HG03558 (cell line): ENCODE data around the gene NHSL1.
"Not testable (repeated sequence)": the region's sequence is repeated elsewhere in the genome, so short reads cannot be mapped to it uniquely, and the experiment has no call there.

Experiments used
- ATAC-seq: cut with Tn5 transposase; IDR thresholded peaks from one replicate; pipeline ENCODE4 v1.9.1; 2021; ENCODE audit warnings: moderate number of reproducible peaks; ENCODE audit not compliant: unreplicated experiment; ENCODE audit errors: extremely low read depth

NHSL1 gene

DNA sequence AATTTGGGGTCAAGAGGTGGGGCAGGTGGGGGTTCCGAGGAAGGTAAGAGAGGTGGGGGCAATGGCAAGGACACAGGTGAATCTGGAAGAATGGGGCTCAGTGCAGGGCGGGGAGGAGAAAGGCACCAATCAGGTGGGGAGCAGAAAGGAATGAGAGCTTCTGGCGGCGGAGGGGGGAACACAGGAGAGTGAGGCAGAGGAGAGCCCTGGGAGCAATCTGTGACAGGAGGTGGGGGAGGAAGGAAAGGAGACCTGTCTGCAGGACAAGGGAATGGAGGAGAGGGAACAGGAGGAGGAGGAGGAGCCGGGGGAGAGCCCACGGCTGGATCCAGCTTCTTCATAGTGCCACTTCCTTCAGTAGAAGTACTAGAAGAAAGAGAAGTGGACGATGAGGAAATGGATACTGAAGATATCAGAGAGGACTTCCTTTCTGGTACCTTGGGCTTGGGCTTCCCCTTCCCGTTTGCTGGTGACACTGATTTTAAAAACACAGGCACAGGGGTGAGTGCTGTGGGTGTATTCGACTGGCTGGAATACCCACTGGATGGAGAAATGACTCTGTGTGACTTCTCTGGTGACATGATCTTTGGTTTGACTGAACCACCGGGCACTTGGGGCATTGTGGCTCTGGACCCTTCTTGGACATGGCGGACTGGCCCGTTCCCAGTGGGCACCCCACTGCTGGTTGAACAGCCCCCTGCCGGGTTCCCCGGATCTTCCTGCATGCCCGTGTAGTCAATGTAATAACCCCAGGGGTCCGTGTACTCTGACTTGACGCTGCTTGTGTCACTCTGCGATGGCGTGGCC, 67.8 kb downstream of the NHSL1 start:
- ATAC-seq = no peak

DNA sequence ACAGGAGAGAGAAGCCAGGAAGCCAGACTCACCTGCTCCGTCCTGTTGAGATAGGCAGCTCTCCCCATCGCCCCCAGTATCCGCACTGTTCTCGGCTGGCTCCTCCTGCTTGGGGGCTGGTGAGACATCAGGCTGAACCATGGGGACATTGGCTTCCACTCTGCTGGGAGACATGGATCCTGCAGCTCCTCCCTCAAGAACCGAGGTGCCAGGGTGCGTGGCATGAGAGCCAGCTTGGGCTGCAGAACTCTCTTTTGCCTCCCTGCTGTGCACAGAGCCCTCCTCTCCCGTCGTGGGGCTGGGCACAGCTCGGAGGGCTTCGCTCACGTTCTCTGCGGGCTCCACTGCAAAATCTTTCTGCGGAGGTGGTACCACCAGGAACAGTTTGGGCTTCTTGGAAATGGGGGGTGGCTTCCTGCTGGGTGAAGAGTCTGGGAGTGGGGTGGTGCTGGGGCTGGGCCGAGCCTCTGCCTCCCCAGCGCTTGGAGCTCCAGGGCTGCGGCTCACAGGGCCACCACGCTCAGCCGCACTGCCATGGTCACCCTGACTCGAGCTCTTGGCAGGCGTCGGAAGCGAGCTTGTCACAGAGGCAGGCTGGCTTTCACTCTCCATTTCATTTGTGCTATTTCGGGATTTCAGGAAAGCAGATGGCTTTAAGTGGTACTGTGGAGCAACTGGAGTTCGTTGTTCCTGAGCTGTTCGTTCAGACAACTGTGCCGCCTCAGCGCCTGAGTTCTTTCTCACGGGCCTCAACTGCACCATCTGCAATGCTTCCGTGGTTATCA, 68.7 kb downstream of the NHSL1 start:
- no peak for ATAC-seq

DNA sequence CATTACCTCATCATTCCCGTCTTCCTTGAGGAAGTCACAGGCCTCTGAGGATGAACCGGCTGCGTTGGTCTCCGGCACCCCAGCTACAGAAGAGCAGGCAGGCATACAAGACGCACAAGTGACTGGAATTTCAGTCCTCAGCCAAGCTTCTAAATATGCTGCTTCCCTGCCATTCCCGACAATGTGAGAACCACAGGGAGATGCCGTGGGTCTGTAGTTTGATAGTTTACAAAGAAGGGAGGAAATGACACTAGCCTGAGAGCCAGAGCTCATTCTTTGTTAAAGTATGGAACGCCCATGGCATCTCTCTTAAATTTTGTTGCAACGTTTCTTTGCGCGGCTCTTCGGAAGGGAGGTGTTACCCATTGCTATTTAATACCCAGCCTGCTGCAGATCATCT, 69.5 kb downstream of the NHSL1 start:
- no peak for ATAC-seq

DNA sequence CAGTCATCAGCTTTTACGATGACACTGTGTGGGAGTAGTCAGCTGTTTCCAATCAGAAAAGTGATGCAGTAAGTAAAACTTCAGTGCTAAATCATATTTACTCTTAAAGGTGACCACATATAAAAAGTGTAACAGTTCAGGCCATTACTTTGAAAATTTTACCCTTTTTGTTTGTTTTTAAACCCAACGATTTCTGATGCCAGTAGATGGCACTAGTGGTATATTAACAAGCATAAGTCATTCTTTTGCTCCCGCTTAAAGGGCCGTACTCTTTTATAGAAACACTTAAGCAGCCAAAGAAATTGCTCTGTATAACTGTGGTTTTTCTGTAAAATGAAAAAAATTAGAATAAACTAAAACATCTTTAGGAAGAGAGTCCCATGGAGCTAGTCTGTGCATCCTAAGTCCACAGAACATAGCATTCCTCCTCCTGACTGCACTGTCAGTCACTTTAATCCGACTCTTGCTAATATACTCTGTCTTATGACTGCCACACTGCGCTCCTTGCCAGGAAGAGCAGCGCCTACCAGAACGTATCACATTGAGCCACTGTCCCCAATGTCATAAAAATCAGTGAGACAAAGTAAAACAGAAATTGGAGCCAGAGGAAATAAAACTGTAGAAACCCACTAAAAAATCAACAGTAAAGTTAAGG, 70.2 kb downstream of the NHSL1 start:
- no peak for ATAC-seq

DNA sequence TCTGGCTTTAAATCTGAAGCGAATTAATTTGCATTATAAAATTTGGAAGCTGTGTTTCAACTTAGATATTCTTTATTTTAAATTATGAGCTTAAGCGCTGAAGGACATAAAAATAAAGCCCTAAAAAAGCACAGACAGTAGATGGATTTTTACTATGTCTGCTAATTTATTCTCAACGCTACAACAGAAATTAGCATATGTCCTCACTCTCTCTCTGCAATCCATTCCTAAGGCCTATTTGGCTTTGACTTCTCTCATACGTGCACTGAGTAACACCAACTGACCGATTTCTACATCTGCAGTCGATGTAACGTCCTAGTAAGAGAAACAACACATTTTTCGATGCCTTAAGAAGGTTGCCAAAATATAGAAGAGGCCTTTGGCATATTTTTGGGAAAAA, 71.6 kb downstream of the NHSL1 start:
- ATAC-seq = no peak

DNA sequence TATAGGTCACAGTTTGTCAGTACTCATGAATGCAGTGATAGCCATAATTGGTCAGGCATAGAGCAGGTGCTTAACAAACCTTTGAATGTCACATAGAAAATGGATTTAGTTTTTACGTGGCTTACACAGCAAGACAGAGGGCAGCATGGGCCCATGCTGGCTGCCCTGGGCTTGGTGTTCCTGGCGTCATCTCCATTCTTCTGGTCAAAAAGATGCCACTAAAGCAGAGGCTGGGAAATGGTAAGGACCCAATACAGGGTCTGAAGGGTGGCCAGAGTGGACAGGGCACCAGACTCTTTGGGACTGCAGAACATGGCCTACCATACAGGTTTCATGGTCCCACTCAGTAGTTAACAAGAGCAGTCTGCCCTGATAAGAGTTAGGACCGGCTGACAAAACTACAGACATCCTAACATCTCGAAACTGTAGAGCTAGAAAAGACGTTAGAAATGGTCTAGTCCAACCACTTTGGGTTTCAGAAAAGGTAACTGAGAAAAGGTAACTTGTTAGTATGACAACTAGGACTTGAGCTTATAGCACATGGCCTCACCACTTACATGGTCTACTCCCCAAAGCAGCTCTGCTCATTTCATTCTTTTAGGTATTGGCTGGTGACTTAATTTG, 72.7 kb downstream of the NHSL1 start:
- ATAC-seq = no peak

DNA sequence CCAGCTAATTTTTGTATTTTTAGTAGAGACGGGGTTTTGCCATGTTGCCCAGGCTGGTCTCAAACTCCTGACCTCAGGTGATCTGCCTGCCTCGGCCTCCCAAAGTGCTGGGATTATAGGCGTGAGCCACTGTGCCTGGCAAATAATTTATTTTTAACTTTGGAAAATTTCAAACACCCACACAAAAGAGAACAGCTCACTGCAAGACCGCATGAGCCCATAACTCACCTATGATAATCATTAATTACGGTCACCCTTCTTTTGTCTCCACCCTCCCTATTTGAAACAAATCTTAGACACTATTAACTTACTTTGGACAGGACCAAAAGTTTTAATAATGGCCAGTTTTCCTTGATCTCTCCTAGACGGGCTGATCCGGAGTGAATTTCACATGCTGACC, 74.0 kb downstream of the NHSL1 start:
- ATAC-seq = not testable (repeated sequence)

DNA sequence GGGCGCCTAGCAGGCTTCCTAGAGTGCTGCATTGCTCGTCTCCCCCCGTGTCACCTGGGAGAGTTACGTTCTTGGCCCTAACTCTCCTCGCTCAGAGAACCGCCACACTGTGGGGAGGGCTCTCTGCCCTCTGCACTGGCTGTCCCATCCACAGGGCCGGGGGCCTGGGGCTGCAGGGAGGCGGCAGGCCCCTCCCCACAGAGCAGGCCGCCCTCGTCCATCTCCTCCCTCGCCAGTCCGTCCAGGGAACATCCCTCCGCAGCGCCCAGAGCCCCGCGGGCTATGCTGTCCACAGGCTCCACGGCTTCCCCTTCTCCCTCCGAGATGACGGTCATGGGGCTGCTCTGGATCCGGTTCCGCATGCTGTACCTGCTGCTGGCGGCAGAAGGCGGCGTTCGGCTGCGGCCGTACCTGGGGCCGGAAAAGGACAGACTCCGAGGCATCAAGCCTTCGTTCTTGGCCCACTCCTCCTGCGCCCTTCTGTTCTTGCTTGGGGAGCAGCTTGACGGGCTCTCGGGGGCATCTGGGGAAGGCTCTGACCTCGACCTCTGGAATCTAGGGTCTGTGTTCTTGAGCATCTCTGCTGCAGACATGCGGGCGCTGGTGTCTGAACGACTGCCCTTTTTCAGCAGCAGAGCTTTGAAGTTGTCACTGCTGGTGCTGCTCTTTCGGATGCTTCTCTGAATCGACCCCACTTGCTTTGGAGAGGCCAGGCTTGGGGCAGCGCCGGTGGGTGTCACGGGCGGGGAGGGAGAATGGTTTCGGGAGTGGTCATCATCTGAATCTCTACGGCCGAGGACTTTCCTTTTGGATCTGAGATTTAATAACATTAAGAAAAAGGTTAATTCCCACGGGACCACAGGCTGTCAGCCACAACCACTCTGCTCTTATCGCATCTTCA, 75.0 kb downstream of the NHSL1 start:
- ATAC-seq = no peak

DNA sequence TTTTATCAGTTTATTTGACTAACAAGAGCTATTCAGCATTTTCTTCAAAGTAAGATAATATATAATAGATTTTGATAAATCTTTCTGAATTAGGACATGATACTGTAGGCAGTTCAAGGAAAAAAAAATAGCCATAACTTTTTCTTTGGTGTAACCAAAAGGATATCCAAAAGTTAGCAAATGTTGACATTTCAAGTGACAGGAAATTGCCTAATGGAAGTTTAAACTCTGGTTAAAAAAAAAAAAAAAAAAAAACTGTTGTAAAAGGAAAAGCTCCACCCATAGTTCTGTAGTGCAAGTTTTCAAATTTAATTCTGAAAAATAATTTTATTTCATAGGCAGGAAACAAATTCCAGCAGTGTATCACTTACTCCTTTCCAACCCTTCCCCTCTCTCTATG, 76.4 kb downstream of the NHSL1 start:
- no peak for ATAC-seq

DNA sequence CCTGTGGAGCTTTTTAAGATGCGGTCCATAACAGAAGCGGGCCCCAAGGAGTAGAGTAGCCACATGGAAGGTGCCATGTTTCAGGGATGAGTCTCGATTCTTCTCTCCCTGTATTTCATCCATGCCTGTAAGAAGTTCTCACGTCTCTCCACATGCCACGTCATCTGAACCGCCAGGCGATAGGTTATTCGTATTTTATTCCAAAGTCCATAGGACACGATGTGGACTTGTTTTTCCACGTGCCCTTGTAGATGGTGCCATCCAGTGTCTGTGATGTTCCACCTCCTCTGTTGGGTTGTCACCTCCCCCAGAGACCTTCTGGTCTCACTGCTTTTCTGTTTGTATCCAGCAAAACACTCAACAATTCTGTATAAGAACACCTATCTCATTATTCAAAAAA, 77.7 kb downstream of the NHSL1 start:
- ATAC-seq = no peak

DNA sequence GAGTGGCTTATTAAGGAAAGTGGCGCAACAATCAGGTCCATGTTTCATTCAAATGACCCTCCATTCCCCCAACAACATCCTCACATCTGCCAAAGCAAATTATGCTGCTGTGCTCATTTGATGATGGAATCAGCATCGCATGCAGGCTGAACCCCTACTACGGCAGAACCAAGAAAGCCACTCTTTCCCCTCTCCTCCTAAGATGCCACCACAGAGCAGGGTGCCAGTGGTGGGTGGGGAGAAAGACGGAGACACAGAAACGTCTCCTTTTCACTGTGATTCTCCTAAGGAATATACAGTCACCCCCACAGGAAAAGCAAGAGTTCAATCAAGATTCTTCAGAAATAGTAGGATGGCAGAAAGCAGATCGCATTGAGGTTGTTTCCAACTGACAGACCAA, 78.2 kb downstream of the NHSL1 start:
- no peak for ATAC-seq

DNA sequence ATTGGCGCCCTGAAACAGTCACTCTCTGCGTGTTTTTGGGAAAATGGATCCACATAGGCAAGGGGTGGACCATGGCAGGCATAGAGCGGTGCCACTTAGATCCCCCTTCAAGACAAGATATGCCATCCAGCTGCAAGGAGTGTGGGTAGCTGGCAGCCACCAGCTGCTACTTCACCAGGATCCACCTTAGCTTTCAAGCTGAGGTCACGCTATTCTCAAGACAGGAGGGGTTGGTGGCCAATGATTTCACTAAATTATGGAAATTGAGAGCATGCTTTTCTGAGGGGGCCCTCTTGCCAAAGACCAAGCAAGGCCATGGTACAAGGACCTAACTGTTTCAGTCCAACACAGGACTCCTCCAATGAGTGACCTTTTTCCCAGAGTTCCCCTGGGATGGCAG, 78.9 kb downstream of the NHSL1 start:
- no peak for ATAC-seq

DNA sequence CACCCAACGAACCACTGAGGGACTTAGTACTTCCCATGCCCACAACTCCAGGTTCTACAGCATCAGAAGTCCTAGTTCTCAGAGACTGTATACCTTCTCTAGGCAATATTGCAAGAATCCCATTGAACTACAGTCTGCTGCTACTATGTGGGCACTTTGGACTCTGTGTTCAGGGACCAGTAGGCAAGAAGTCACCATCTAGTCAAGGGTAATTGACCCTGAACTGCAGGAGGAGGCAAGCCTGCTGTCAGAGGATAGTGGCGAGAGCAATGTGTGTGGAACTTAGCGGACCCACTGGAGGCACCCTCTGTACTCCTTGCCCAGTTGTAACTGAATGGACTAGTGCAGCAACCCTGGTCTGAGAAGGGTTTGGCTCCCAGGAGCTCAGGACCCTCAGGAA, 79.5 kb downstream of the NHSL1 start:
- ATAC-seq = no peak

DNA sequence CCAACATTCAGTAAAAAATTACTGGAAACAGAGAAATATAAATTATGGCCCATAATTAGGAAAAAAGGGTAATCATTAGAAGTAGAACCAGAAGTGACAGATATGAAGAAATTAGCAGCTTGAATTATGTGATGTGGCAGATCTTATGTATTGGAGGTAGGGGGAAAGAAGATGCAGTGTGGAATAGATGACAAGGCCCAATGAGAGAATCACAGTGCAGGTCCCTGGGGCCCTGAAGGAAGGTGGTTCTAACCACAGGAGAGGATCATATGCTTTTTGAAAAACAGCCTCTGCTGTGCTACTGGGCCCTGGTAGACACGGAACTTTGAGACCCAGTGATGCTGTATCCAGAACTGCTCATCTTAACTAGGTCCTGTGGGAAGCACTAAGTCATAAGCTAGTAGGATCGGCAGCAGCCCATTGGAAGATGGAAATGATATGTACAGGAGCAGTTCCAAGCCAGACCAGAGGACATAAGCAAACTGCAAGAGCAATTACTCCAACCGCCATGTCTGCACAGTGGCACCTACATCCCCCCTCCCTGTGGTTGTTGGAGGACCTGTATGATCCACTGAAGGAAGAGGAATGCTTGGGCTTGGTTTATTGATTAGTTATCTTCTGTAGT, 81.1 kb downstream of the NHSL1 start:
- ATAC-seq = no peak

DNA sequence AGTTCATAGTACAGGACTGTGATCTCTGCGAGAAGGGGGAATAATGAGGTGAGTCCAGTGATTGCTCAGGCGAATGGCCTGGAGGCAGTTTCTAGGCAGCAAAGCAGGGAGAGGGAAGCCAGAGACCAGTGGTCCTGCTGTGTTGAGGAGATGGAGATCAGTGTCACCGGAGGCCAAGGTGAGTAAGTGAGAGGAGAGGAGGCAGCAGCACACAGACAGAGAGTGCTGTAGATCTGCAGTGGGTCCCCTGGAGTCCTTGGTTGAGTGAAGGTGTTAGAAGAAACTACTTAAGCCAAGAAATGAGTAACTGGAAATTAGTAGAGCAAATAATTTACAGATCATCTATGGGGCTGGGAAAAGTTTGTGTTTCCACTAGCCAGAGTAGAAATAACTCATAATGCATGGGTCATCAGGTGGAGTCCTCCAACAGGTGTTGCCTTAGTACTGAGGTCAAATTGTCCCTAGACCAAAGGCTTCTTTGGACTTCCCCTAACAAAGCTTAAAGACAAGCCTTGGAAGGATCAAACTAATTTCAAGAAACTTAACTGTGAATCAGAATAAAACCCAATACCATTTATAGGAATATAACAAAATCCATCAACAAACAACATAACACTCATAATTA, 81.7 kb downstream of the NHSL1 start:
- no peak for ATAC-seq

DNA sequence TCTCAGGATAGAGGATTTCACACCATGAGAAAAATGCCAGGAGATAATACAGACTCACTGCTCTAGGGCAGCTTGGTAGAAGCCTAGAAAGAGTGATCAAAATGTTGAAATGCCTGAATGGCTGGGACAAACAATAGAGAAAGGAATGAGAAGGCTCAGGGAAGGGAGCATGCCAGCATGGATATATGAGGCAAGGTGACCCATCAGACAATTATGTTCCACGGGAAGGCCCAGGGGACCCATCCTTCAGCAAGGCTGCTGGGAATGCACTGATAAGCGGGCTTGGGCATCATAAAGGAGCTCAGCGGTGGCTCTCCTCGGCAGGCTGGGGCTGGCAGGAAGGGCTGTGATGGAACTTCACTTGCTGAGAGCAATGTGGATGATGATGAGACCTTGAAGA, 83.1 kb downstream of the NHSL1 start:
- ATAC-seq = no peak

DNA sequence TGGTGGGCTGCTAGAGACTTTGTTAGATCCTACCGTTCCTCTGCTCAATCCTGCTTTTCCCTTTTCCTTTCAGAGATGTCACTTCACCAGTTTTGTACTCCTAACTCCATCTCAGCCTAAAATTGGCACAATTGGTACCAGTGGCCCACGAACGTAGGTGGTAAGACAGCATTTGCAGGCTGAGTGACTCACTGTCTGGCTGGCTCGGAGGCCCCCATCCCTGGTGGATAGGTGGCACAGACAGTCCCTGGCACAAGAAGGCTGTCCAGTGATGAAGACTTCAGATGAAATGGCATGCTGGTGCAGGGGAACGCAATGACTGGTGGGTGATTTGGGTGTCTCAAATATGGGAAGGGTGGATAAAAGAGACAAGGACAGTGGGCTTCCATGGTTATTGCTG, 84.2 kb downstream of the NHSL1 start:
- ATAC-seq = no peak

DNA sequence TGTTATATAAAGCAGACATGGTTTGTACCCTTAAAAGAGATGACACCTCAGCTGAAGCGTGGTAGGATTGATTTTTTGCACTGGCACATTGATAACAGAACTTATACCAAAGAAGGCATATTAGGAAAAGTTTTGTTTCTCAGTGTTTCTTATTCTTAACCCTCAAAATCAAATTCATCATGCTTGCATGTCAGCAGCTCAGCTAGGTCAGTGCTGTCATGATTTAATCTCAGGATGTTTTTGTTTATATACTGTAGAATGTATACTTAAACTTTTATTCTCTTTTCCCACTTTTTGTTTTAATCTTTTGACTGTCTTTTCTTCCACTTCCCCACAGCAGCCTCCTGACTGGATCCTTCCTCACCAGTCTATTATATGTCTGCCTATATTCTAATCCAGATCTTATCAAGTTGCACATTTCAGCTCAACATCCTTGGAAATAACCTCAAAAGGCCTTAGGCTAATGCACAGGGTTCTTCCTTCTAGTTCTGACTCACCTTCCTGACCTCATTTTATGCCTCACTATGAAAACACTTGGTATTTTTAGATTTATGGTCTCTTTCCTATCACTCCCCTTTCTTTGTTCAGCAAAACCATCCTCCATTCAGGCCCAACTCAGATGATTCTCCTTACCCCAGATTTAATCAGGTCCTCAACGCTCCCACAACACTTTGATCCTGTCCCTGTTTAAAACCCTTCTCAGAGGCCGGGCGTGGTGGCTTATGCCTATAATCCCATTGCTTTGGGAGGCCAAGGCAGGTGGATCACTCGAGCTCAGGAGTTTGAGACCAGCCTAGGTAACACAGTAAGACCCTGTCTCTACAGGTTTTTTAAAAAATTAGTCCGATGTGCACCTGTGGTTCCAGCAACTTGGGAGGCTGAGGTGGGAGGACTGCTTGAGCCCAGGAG, 88.1 kb downstream of the NHSL1 start:
- ATAC-seq = no peak
